Astrocyte of the spinal cord (primary cell): ENCODE data around the gene NOTCH4.
"Not testable (repeated sequence)": the region's sequence is repeated elsewhere in the genome, so short reads cannot be mapped to it uniquely, and the experiment has no call there.

ENCODE experiments used
- DNase-seq: peaks from one replicate; pipeline ENCODE4 v3.0.0; 2011; ENCODE audit warnings: low read depth, low spot score
- H3K4me3 ChIP-seq: 2 replicates; pipeline ENCODE4 v1.5.1; 2011; ENCODE audit warnings: low read depth, mild to moderate bottlenecking, low read length, moderate library complexity
- in situ Hi-C: cut with HindIII; loops from 2 replicates; pipeline ENCODE4 v1.10.0; 2017; ENCODE audit warnings: low sequenced_read_pairs
- TF ChIP-seq, protein P1 (sequence below): IDR thresholded peaks from 2 replicates; pipeline ENCODE4 v1.5.1; 2012; ENCODE audit warnings: low read depth, mild to moderate bottlenecking, low read length, inconsistent platforms

The NOTCH4 gene

DNA sequence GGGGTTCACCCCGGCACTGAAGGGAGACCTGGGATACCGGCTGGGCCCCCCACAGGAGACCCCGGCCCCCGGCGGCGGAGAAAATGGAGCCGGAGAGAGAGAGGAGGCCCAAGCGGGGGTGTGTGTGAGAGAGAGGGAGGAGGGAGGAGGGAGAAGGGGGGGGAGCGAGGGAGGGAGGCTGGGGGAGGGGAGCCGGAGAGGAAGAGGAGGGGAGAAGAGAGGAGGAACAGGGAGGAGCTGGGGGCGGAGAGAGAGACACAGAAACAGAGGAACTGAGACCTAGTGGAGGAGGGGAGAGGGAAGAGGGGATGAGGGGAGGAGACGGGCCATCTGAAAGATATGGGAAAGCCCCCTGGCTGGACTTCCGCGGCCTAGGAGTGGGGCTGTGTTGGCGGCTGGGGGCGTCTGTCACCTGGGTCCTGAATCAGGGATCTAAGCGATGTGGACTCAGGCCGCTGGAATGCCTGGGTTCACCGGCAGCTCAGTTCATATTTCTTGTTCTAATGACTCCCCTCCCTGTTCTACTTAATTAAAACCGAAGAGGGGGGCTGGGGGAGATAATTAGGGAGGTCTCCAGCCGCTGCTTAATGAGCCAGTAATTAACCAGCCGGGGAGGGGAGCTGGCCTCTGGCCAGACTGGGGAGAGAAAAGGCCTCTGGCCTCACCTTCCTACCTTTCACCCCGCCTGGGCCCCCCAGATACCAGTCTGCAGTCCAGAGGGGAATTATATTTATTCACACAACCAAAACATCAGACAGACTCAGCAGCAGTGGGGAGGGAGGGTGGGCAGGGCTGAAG, 33.6 kb downstream of the NOTCH4 start, which contains the start of gene PBX2:
Gene PBX2, minus strand, starts transcription at position 149 of the 798 bp plus-strand sequence. CDS start 287 bp downstream, outside the sequence.
- in situ Hi-C loops: no loop called here
- TF ChIP-seq, protein P1, sequence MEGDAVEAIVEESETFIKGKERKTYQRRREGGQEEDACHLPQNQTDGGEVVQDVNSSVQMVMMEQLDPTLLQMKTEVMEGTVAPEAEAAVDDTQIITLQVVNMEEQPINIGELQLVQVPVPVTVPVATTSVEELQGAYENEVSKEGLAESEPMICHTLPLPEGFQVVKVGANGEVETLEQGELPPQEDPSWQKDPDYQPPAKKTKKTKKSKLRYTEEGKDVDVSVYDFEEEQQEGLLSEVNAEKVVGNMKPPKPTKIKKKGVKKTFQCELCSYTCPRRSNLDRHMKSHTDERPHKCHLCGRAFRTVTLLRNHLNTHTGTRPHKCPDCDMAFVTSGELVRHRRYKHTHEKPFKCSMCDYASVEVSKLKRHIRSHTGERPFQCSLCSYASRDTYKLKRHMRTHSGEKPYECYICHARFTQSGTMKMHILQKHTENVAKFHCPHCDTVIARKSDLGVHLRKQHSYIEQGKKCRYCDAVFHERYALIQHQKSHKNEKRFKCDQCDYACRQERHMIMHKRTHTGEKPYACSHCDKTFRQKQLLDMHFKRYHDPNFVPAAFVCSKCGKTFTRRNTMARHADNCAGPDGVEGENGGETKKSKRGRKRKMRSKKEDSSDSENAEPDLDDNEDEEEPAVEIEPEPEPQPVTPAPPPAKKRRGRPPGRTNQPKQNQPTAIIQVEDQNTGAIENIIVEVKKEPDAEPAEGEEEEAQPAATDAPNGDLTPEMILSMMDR: no peak
- DNase-seq: peak; percentile 93
- peak within 1 kb of the TSS; percentile 76 for H3K4me3 ChIP-seq

DNA sequence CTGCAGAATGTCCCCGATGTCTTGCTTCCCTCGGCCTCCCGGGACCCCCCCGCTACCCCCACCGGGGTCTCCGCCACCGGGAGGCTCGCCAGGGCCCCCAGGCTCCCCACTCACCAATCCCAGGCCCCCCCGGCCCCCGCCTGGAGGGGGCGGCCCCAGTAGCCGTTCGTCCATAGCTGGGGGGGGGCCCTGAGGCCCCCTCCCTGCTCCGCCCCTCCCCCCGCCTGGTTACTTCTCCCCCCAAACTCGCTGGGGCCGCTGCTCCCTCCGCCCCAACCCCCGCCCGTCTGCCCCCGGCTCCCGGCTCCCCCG, 34.2 kb downstream of the NOTCH4 start:
- in situ Hi-C loops: no loop called here
- DNase-seq: no peak
- TF ChIP-seq, protein P1: no peak
- H3K4me3 ChIP-seq: peak overlapping the region; percentile 76

DNA sequence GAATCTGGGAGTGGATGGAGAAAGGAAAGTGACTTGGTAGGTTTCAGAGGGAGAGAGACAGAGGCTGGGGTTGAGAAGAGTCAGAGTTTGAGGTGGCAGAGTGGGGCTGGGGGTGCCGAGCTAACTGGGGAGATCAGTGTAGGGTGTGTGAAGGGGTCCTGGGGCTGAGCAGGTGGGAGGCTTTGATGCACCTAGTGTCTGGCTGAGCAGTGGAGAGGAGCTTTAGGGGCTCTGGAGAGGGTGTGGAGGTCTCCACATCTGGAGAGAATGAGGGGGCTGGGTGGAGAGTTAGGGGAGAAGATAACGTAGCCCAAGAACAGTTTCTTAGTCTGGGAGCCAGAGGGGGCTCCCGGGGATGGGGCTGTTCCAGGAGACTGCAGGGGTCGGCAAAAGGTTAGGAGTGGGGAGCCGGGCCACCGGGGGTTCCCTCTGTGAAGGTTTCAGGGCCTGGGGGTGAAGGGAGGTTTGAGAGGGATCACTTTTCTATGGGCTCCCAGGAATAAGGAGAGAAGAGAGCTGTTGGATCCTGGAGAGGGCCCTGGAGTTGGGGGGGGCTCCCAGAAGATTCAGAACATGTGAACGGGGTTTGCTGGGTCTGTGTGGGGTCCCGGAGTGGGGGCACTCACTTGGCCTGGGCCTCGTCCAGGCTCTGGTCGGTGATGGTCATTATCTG, 34.7 kb downstream of the NOTCH4 start:
- in situ Hi-C loops: no loop called here
- TF ChIP-seq, protein P1: no peak
- DNase-seq: no peak
- H3K4me3 ChIP-seq: peak overlapping the region; percentile 76

DNA sequence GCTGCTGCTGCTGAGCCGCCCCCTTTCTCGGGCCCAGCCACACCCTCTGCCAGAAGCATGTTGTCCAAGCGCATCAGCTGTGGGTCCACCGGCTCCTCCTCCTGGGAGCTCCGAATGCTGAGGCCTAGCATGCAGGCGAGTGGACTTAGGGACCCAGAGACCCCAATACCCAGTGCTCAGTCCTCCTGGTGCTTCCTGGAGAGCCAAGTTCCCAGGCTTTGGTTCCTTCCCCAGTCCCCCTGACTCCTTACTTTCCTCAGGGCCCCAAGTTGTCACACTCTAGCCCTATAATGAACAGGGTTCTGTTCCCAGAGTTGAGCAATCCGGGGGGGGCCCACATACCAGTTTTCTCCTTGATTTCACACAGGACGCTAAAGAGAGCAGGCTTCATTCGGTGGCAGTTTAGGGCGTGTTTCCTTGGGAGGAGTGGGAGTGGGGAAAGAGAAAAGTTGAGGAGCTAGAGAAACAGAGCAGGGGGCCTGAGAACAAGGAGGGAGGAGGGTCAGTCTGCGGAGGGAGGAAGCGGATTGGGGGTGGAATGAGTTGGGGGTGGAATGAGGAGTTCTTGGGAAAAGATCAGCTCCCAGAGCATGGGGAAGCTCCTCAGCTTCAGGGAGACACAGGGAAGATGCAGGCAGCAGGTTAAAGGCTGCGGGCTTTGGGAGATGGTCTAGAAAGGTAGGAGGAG, 35.3 kb downstream of the NOTCH4 start:
- H3K4me3 ChIP-seq: peak overlapping the region; percentile 76
- no peak for DNase-seq
- in situ Hi-C loops: no loop called here
- TF ChIP-seq, protein P1: no peak

DNA sequence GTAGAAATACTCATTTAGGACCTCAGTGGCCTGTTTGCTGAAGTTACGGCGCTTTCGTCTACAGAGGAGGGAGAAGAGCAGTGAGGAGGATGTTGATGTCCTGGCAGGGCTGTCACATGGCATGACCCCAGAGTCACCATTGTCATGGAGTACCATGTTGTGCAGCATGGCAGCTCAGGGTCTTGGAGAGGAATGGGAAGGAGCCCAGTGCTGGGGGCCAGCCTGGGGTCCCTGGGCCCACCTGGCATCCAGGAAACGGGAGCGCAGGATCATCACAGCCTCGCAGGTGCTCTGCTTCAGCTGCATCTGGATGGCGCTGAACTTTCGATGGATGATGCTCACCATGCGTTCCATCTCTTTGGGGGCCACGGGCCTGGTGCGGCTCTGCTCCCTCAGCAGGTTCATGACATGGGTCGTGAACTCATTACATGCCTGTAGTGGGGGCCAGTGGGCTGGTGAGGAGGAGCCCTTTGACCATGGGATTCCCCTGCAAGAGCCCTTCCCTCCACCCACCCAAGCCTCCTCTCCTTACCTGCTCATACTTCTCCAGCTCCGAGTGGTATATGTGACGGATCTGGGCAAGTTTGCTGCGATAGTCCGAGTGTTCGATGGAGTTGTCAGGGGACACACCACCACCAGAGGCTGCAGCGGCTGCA, 36.0 kb downstream of the NOTCH4 start:
- in situ Hi-C loops, H3K4me3 ChIP-seq, DNase-seq: not testable (repeated sequence)

DNA sequence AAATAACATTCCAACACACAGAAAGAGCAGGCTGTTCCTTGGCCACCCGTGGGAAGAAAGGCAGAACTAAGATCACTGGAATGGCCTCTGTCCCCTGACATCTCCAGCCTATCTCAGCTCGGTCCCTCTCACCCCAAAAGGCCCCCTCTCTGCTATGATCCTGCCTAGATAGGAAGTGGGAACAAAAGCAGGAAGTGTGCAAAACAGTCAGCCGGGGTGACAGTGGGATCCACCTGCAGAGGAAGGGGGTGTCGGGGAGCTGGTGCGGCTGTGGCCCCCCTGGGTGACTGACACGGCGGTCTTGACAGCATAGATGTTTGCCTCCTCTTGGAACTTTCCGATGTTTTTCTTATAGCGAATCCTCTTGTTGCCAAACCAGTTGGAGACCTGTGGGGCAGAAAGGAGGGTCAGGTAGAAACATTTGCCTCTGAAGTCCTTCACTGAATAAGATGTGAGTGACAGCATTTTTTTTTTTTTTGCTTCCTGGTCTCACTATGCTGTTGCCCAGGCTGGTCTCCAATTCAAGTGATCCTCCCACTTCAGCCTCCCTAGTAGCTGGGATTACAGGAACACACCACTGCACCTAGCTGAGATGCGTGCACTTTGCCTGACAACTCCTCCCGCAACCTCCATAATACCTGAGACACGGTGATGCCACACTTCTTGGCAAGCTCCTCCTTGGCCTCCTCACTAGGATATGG, 36.7 kb downstream of the NOTCH4 start:
- H3K4me3 ChIP-seq: no peak overlapping the region
- in situ Hi-C loops: no loop called here
- TF ChIP-seq, protein P1: no peak
- no peak for DNase-seq

DNA sequence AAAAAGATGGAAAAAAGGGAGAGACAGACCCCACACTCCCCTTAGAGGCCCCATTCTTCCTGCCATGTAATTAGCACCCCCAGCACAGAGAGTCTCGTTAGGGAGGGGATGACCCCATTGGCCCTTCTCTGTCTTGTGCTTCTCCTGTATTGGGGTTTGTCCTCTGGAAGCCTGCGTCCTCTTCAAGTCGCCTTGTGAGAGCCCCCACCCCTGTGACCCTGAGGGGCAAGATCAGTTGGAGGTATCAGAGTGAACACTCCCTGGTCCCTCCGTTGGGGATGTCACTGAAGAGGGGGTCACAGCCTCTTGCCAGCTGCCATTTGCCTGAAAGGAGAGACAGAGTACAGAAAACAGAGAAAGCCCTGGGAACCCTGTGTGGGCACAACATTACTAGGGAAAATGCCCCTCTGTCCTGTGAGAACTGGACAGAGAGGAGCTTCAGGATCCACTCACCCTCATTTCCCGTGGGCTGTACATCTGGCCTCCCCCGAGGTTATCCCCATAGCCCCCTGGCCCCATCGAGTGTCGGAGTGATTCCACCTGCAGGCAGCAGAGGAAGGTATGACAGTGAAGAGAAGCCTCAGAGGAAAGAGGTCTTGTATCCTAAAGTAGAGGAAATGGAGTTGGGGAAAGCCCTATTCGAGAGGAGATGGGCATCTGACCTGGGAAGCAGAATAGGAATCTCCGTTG, 37.6 kb downstream of the NOTCH4 start:
- in situ Hi-C loops, H3K4me3 ChIP-seq, DNase-seq: not testable (repeated sequence)

DNA sequence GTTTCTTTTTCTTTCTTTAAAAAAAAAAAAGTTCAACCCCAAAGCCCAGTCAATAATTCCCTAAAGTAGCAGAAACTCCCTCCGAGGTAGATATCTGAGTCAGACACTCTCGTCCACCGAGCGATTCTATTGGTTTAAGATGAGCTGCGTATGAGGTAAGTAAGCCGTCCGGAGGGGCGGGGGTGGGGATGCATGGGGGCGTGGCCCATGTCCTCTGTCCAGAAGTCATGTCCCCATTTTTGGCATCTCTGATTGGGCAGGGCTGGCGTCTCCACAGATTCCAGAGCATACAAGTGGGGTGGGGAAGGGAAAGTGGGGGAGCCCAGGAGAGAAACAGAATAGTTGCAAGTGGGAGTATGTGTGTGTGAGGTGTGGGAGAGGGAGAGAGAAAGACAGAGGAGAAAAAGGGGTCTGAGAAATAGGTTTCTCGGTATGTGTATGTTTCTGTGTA, 38.2 kb downstream of the NOTCH4 start:
- DNase-seq: peak; percentile 85
- in situ Hi-C loops, H3K4me3 ChIP-seq: not testable (repeated sequence)
